HG03558 (cell line): ENCODE data around the gene PLEKHM3.

Experiments used
- ATAC-seq: cut with Tn5 transposase; IDR thresholded peaks from one replicate; pipeline ENCODE4 v1.9.1; 2021; ENCODE audit warnings: moderate number of reproducible peaks; ENCODE audit not compliant: unreplicated experiment; ENCODE audit errors: extremely low read depth

The PLEKHM3 gene

GRCh38 chr2:207897541-207898353, 127.6 kb downstream of the PLEKHM3 start:
- ATAC-seq: no peak

GRCh38 chr2:207896525-207897285, 128.6 kb downstream of the PLEKHM3 start:
- no peak for ATAC-seq

GRCh38 chr2:207895274-207895860, 130.0 kb downstream of the PLEKHM3 start:
- ATAC-seq: no peak

- no peak for ATAC-seq
Measured at GRCh38 chr2:207892716-207893402, 132.5 kb downstream of the PLEKHM3 start.

GRCh38 chr2:207891086-207891844, 134.1 kb downstream of the PLEKHM3 start:
- ATAC-seq: no peak

- no peak for ATAC-seq
Measured at GRCh38 chr2:207887500-207887899, 137.8 kb downstream of the PLEKHM3 start.

- no peak for ATAC-seq
Measured at GRCh38 chr2:207885010-207885409, 140.3 kb downstream of the PLEKHM3 start.

GRCh38 chr2:207884127-207884526, 141.2 kb downstream of the PLEKHM3 start:
- ATAC-seq: no peak

- no peak for ATAC-seq
Measured at GRCh38 chr2:207883002-207883780, 142.1 kb downstream of the PLEKHM3 start.

- no peak for ATAC-seq
Measured at GRCh38 chr2:207881902-207882301, 143.4 kb downstream of the PLEKHM3 start.

- ATAC-seq: no peak
Measured at GRCh38 chr2:207879536-207879935, 145.8 kb downstream of the PLEKHM3 start.

GRCh38 chr2:207876842-207877535, 148.3 kb downstream of the PLEKHM3 start:
- no peak for ATAC-seq

- ATAC-seq: no peak
Measured at GRCh38 chr2:207875473-207876212, 149.7 kb downstream of the PLEKHM3 start.

- ATAC-seq: peak; percentile 64
Measured at GRCh38 chr2:207873794-207874193, 151.5 kb downstream of the PLEKHM3 start.

- ATAC-seq: no peak
Measured at GRCh38 chr2:207871911-207872310, 153.4 kb downstream of the PLEKHM3 start.

- no peak for ATAC-seq
Measured at GRCh38 chr2:207871506-207871905, 153.8 kb downstream of the PLEKHM3 start.

- ATAC-seq: no peak
Measured at GRCh38 chr2:207870814-207871213, 154.5 kb downstream of the PLEKHM3 start.
